Activated CD8-positive, alpha-beta T cell treated with anti-CD3 and anti-CD28 coated beads, Interleukin-2, amount 10 ng/mL, durations not matched to agents 7 days and 5 days (primary cell): ENCODE results near the gene NXPH4. TPM values are rescaled to one million over a fixed set of nuclear protein-coding genes. Genes with fewer than 3 reads are reported as not detected.
A peak's percentile ranks its signal among the peaks of the same experiment; 100 is the strongest.

ENCODE experiments used
- ATAC-seq: fragments of 150-1000 bp; cut with Tn5 transposase; one replicate; pipeline ENCODE4 v1.10.0; 2021; ENCODE audit warnings: moderate library complexity
- CTCF ChIA-PET: fragments of 350-600 bp; sonication (Branson Sonifier 250); formaldehyde crosslinking; loops from one replicate; lab custom pipeline; 2021; ENCODE audit warnings: antibody characterized with exemption; lab: Charles Lee
- POLR2A ChIA-PET: fragments of 350-600 bp; sonication (Branson Sonifier 250); formaldehyde crosslinking; loops from one replicate; lab custom pipeline; 2021; ENCODE audit warnings: antibody characterized with exemption; lab: Charles Lee
- DNase-seq: peaks from one replicate; pipeline ENCODE4 v3.0.0-alpha.2; 2020
- H3K27ac Mint-ChIP-seq: one replicate; pipeline ENCODE4 v1.8.0; 2021; ENCODE audit warnings: mild to moderate bottlenecking, mixed read lengths
- H3K27me3 Mint-ChIP-seq: one replicate; pipeline ENCODE4 v1.8.0; 2021; ENCODE audit warnings: low read depth, mixed read lengths
- H3K36me3 Mint-ChIP-seq: one replicate; pipeline ENCODE4 v1.8.0; 2021; ENCODE audit warnings: low read depth, mixed read lengths
- H3K4me1 Mint-ChIP-seq: one replicate; pipeline ENCODE4 v1.8.0; 2021; ENCODE audit warnings: low read depth, mixed read lengths
- H3K4me3 Mint-ChIP-seq: one replicate; pipeline ENCODE4 v1.8.0; 2021; ENCODE audit warnings: mild to moderate bottlenecking, mixed read lengths
- H3K9me3 Mint-ChIP-seq: one replicate; pipeline ENCODE4 v1.8.0; 2022; ENCODE audit warnings: mixed read lengths; ENCODE audit not compliant: insufficient read depth
- total RNA-seq, 2 experiments: library from RNA; stranded (reverse); gene quantifications; one replicate each; pipeline ENCODE4 v1.2.3, GENCODE V29; 2021

NXPH4 gene
- total RNA-seq, 2 experiments from 2014 or later, result 0.39 to 0.40 TPM

GRCh38 chr12:57227315-57228115 lies 10.9 kb downstream of the NXPH4 start:
- ATAC-seq (no peak), DNase-seq (no peak)
- no peak overlapping the region for H3K27ac Mint-ChIP-seq
- peaks cover 38% of the 10 kb centered on the region for H3K27me3 Mint-ChIP-seq
- H3K4me3 Mint-ChIP-seq, result no peak overlapping the region
- H3K36me3 Mint-ChIP-seq, result peaks cover 30% of the 10 kb centered on the region
- H3K4me1 Mint-ChIP-seq, result peaks cover 77% of the 10 kb centered on the region
- ChIA-PET CTCF (interaction anchor here (1.1 to 13.5 kb wide), 3 partner anchors 13 to 208 kb away, joined by 3 to 389 read pairs (median 167); a partner anchor contains a TSS), POLR2A (interaction anchor here (0.6 to 1.6 kb wide), 4 partner anchors 9 to 14 kb away, joined by 3 to 4 read pairs (median 3); a partner anchor contains a TSS)
- H3K9me3 Mint-ChIP-seq, result no peaks in the 10 kb centered on the region

- POLR2A ChIA-PET, result interaction anchor here (0.8 to 2.0 kb wide), 6 partner anchors 9 to 230 kb away, joined by 3 to 13 read pairs (median 6); no protein-coding TSS in a partner anchor
- peak; percentile 60 for DNase-seq
These were observed 12.5 kb downstream of the NXPH4 start for GRCh38 chr12:57229046-57229633.

GRCh38 chr12:57229634-57230380 lies 13.2 kb downstream of the NXPH4 start, which contains the start of gene SHMT2:
TSS of gene SHMT2 (plus strand) at chr12:57229711. CDS start at chr12:57229779, 68 bp downstream.
- peak; percentile 74 for ATAC-seq
- ChIA-PET POLR2A (interaction anchor here (0.8 to 2.0 kb wide), 7 partner anchors 9 to 229 kb away, joined by 3 to 13 read pairs (median 5); no protein-coding TSS in a partner anchor), CTCF (interaction anchor here (0.9 to 13.5 kb wide), 15 partner anchors 12 to 870 kb away, joined by 3 to 389 read pairs (median 5); partner anchors contain the start of genes GLI1, INHBE, STAT2 and STAT6)
- peaks cover 21% of the 10 kb centered on the region for H3K27me3 Mint-ChIP-seq
- peak within 1 kb of the TSS; percentile 98 for H3K4me3 Mint-ChIP-seq
- peaks cover 67% of the 10 kb centered on the region for H3K4me1 Mint-ChIP-seq
- peak within 1 kb of the TSS; percentile 94 for H3K27ac Mint-ChIP-seq
- H3K36me3 Mint-ChIP-seq, result peaks cover 51% of the 10 kb centered on the region
- H3K9me3 Mint-ChIP-seq, result no peaks in the 10 kb centered on the region
- DNase-seq, result peak; percentile 96

More at GRCh38 chr12:57229046-57229633, 12.5 kb downstream of the NXPH4 start:
- CTCF ChIA-PET, result interaction anchor here (0.9 to 13.5 kb wide), 14 partner anchors 12 to 870 kb away, joined by 3 to 389 read pairs (median 5); partner anchors contain the start of genes GLI1, INHBE, STAT2 and STAT6
- Mint-ChIP-seq H3K27me3 (peaks cover 26% of the 10 kb centered on the region), H3K4me1 (peaks cover 66% of the 10 kb centered on the region), H3K36me3 (peaks cover 45% of the 10 kb centered on the region), H3K9me3 (no peaks in the 10 kb centered on the region), H3K4me3 (peak overlapping the region; percentile 98), H3K27ac (peak overlapping the region; percentile 94)
- peak; percentile 34 for ATAC-seq

GRCh38 chr12:57230381-57231155 lies 14.0 kb downstream of the NXPH4 start:
- H3K36me3 Mint-ChIP-seq, result peaks cover 55% of the 10 kb centered on the region
- no peak for ATAC-seq
- peak overlapping the region; percentile 94 for H3K27ac Mint-ChIP-seq
- DNase-seq, result no peak
- H3K9me3 Mint-ChIP-seq, result no peaks in the 10 kb centered on the region
- peaks cover 16% of the 10 kb centered on the region for H3K27me3 Mint-ChIP-seq
- H3K4me1 Mint-ChIP-seq, result peaks cover 65% of the 10 kb centered on the region
- H3K4me3 Mint-ChIP-seq, result peak overlapping the region; percentile 98
- ChIA-PET CTCF (interaction anchor here (1.3 to 13.5 kb wide), 6 partner anchors 11 to 229 kb away, joined by 3 to 389 read pairs (median 8); partner anchors contain the start of genes GLI1 and STAT6), POLR2A (interaction anchor here (0.6 to 2.0 kb wide), 6 partner anchors 8 to 228 kb away, joined by 3 to 13 read pairs (median 5); no protein-coding TSS in a partner anchor)

- ATAC-seq, result no peak
- Mint-ChIP-seq H3K27ac (no peak overlapping the region), H3K4me1 (peaks cover 65% of the 10 kb centered on the region), H3K4me3 (peak overlapping the region; percentile 98), H3K27me3 (peaks cover 9% of the 10 kb centered on the region), H3K9me3 (no peaks in the 10 kb centered on the region), H3K36me3 (peaks cover 60% of the 10 kb centered on the region)
- ChIA-PET CTCF (interaction anchor here (10.1 to 13.5 kb wide), 2 partner anchors 10 to 17 kb away, joined by 167 to 389 read pairs; a partner anchor contains a TSS), POLR2A (no interaction called here)
- DNase-seq, result no peak
These were observed 14.9 kb downstream of the NXPH4 start for GRCh38 chr12:57231276-57232021.

GRCh38 chr12:57232156-57232756 lies 15.7 kb downstream of the NXPH4 start:
- POLR2A ChIA-PET, result interaction anchor here (0.5 kb wide), 1 partner anchor 13 kb away, joined by 3 read pairs; no protein-coding TSS in a partner anchor
- no peak overlapping the region for H3K27ac Mint-ChIP-seq
- peaks cover 11% of the 10 kb centered on the region for H3K27me3 Mint-ChIP-seq
- peaks cover 66% of the 10 kb centered on the region for H3K4me1 Mint-ChIP-seq
- CTCF ChIA-PET, result interaction anchor here (2.3 to 13.5 kb wide), 3 partner anchors 9 to 18 kb away, joined by 12 to 389 read pairs (median 167); a partner anchor contains a TSS
- DNase-seq (no peak), ATAC-seq (no peak)
- H3K4me3 Mint-ChIP-seq, result no peak overlapping the region
- peaks cover 64% of the 10 kb centered on the region for H3K36me3 Mint-ChIP-seq
- no peaks in the 10 kb centered on the region for H3K9me3 Mint-ChIP-seq

- DNase-seq (no peak), ATAC-seq (no peak)
- POLR2A ChIA-PET, result no interaction called here
- peaks cover 64% of the 10 kb centered on the region for H3K36me3 Mint-ChIP-seq
- CTCF ChIA-PET, result interaction anchor here (0.6 to 13.5 kb wide), 4 partner anchors 8 to 21 kb away, joined by 3 to 389 read pairs (median 8); a partner anchor contains a TSS
- H3K27me3 Mint-ChIP-seq, result peaks cover 15% of the 10 kb centered on the region
- H3K27ac Mint-ChIP-seq, result no peak overlapping the region
- peaks cover 70% of the 10 kb centered on the region for H3K4me1 Mint-ChIP-seq
- no peaks in the 10 kb centered on the region for H3K9me3 Mint-ChIP-seq
- no peak overlapping the region for H3K4me3 Mint-ChIP-seq
These were observed 17.0 kb downstream of the NXPH4 start for GRCh38 chr12:57233357-57234232.

- ATAC-seq (no peak), DNase-seq (no peak)
- CTCF ChIA-PET, result interaction anchor here (2.3 to 13.5 kb wide), 2 partner anchors 7 to 20 kb away, joined by 12 to 389 read pairs; a partner anchor contains a TSS
- POLR2A ChIA-PET, result no interaction called here
- Mint-ChIP-seq H3K9me3 (no peaks in the 10 kb centered on the region), H3K4me3 (no peak overlapping the region), H3K27me3 (peaks cover 19% of the 10 kb centered on the region), H3K27ac (no peak overlapping the region), H3K4me1 (peaks cover 69% of the 10 kb centered on the region), H3K36me3 (peaks cover 64% of the 10 kb centered on the region)
These were observed 17.6 kb downstream of the NXPH4 start for GRCh38 chr12:57234233-57234570.

GRCh38 chr12:57234571-57235016 lies 18.0 kb downstream of the NXPH4 start:
- ChIA-PET CTCF (interaction anchor here (2.3 to 13.5 kb wide), 2 partner anchors 7 to 20 kb away, joined by 12 to 389 read pairs; a partner anchor contains a TSS), POLR2A (no interaction called here)
- Mint-ChIP-seq H3K4me3 (no peak overlapping the region), H3K27ac (no peak overlapping the region), H3K36me3 (peaks cover 63% of the 10 kb centered on the region), H3K9me3 (no peaks in the 10 kb centered on the region), H3K27me3 (peaks cover 19% of the 10 kb centered on the region), H3K4me1 (peaks cover 71% of the 10 kb centered on the region)
- DNase-seq (no peak), ATAC-seq (no peak)
